Jurkat, Clone E6-1 (cell line): Measurements from ENCODE around the gene RSRC1.
"Not testable (repeated sequence)": the region's sequence is repeated elsewhere in the genome, so short reads cannot be mapped to it uniquely, and the experiment has no call there.

ENCODE experiments used
- DNase-seq: peaks from one replicate; pipeline ENCODE4 v3.0.0-alpha.2; 2011; ENCODE audit warnings: low read depth, low spot score
- H3K4me3 ChIP-seq: 2 replicates; pipeline ENCODE4 v1.5.1; 2011; ENCODE audit warnings: mild to moderate bottlenecking, low read length, control low read depth, moderate library complexity

Gene RSRC1

DNA sequence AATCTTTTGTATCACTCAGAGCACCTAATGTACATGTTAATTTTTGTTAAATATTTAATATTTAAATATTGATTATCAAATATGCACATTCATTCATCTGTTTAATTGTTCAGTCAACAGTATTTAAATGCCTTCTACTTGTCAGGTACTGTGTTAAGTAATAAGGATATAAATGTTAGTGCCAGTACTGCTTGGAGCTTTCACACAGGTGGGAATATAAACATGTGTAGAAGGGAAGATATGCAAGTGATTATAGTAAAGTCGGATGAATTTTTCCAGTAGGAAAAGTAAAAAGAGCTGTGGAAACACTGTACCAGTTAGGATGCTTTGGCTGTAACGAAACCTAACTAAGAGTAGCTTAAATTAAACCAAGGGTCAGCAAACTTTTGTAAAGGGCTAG is 95.4 kb downstream of the RSRC1 start:
- DNase-seq: no peak
- H3K4me3 ChIP-seq: no peak overlapping the region

DNA sequence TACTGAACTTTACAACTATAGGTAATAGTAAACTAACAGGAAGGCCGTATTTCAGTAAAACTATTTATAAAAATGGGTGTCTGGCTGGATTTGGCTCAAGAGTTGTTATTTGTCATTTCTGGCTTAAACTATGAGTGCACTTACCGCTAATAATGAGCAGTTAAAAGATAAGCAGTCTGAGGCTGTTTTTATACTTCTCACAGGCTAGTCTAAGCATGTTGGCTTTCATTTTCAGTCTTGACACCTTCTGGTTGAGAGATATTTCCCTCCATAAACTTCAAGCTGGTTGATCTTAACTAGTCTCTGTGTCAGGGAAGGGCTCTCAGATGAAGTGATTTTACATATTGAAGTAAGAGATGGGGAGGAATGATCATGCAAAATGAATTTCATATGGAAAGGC is 96.1 kb downstream of the RSRC1 start:
- DNase-seq: no peak
- no peak overlapping the region for H3K4me3 ChIP-seq

DNA sequence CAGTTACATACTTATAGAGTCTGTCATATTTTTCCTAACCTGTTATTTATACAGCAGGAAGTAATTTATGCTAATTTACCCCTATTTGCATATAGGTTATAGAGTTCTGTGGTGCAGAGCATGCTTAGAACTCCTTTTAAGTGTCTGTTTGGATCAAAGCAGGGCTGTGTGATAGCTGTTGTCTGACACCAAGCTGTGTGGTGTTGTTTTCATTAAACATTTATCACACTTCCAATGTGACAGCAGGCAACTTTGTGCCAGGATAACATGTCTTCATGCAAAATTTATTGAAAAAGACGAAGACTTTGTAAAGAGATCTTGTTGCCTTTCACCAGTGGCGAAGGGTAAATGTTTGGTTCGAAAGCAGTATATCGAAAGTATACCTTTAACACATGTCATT is 100.2 kb downstream of the RSRC1 start:
- H3K4me3 ChIP-seq: no peak overlapping the region
- DNase-seq: no peak

DNA sequence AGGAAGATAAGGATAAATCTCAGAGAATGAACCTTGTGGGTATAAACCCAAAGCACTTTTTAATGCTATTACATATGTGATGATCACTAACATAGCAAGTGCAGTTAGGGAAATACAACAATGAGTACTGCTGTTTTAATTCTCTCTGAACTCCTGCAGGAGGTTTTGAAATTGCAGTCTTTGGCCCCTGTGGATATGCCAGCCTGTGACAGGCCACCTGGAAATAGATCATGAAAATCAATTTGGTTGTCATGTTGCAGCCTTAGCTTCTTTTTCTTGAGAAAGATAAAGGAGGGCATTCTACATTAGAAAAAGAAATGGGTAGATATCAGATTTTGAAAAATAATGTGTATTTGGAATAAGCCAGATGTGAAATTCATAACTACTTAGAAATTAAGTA is 103.6 kb downstream of the RSRC1 start:
- no peak overlapping the region for H3K4me3 ChIP-seq
- DNase-seq: no peak

DNA sequence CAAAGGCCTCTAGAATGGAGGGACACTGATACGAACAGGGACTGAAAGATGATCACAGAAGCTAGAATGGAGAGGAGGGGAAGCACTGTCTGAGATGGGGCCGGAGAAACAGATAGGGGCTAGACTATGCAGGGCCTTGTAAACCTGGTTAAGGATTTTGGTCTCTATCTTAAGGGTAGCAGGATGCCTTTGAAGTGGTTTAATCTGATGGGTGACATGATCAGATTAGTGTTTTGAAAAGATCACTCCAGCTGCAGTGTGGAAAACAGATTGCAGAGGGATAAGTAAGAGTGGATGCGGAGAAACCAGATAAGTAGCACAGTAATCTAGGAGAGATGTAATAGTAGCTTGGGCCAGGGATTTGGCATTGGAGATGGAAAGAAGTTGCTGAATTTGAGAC is 108.1 kb downstream of the RSRC1 start:
- peak; percentile 14 for DNase-seq
- no peak overlapping the region for H3K4me3 ChIP-seq

DNA sequence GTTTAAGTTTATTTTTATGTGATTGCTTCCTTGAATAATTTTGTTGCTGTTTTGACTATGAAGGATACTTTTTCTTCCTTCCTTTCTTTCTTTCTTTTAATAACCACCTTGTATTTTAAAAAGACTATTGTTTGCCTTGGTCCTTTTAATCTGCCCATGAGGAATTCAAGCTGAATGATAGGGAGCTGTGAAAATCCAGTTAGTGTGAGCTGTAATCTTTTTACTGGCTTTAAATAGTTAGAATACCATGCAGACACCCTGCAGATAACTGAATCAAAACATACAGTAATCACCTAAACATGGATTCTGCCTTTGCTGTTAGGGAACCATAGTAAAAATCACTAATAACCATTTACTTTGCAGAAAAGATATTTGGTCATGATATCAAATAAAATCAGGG is 110.7 kb downstream of the RSRC1 start:
- DNase-seq: no peak
- no peak overlapping the region for H3K4me3 ChIP-seq

DNA sequence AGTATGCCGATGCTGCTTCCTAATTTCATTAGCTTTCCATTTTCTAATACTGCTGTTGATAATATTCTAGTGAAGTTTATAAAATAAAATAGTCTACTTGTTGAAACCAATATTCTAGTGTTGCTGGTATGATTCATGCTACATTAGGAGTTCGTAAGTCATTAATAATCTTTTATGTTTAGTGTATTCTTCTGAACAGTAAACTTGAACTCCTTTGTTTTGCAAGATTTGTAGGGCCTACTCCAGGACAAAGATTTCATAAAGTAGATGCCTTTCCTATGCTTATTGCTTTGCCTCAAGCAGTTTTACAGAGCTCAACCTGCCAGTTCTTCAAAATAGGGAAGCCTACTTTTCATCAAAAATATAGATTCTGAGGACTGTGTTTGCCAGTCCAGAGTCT is 111.5 kb downstream of the RSRC1 start:
- DNase-seq: no peak
- no peak overlapping the region for H3K4me3 ChIP-seq

DNA sequence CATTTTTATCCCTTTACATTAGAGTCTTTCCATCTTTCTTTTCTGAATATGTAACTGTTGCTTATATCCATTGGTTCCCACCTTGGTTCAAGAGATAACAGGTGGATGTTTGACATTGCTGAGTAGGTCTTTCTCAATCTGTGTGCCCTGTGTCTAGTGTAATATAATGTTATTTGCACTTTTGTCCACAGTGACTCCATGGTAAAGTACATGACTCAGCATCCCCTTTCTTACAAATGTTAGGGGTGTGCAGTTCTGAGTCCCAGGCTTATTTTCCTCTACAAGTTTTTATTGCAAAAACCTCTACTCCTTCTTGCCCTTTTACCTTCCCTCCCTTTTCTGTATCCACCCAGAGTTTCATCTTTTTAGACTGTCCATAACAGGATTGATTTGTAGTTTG is 116.5 kb downstream of the RSRC1 start:
- no peak for DNase-seq

DNA sequence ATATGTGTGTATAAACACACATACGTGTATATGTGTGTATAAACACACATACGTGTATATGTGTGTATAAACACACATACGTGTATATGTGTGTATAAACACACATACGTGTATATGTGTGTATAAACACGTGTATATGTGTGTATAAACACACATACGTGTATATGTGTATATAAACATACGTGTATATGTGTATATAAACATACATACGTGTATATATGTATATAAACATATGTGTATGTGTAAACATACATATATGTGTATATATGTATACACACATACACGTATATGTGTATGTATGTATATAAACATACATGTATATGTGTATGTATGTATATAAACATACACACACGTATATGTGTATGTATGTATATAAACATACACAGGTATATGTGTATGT is 119.1 kb downstream of the RSRC1 start:
- not testable (repeated sequence) for DNase-seq, H3K4me3 ChIP-seq

More for the DNA sequence above, 116.5 kb downstream of the RSRC1 start:
- H3K4me3 ChIP-seq: no peak overlapping the region

DNA sequence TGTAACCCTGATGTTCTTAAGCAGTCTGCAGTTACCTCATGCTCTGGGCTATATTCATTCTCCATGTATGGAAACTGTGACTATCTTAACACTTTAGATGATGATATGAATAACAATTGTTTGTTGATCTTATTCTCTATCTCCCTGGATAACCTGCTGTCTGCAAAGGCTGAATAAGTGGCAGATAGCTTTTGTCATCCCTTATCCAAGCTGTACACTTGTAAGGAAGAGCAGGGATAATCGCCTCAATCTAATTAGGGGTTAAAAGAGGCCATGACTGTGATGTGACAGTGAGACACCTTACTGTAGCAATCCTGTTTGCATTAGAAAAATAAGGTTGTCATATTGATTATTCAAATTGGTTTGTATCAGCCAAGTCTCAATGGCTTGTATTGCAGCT is 123.9 kb downstream of the RSRC1 start:
- DNase-seq: no peak
- no peak overlapping the region for H3K4me3 ChIP-seq

DNA sequence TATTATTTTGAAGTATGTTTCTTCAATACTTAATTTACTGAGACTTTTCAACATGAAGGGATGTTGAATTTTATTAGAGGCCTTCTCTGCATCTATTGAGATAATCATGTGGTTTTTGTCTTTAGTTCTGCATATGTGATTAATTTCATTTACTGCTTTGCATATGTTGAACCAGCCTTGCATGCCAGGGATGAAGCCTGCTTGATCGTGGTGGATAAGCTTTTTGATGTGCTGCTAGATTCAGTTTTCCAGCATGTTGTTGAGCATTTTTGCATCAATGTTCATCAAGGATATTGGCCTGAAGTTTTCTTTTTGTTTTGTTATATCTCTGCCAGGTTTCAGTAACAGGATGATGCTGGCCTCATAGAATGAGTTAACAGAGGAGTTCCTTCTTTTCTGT is 134.4 kb downstream of the RSRC1 start:
- no peak for DNase-seq
- no peak overlapping the region for H3K4me3 ChIP-seq

DNA sequence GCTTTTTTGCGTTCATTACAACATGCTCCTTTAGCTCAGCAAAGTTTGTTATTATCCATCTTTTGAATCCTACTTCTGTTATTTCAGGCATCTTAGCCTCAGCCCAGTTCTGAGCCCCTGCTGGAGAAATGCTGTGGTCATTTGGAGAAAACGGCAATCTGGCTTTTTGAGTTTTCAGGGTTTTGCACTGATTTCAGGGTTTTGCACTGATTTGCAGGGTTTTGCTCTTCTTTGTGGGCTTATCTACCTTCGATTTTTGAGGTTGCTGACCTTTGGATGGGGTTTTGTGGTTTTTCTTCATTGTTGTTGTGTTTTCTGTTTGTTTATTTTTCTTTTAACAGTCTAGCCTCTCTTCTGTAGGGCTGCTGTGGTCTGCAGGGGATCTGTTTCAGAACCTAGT is 137.4 kb downstream of the RSRC1 start:
- H3K4me3 ChIP-seq: no peak overlapping the region

DNA sequence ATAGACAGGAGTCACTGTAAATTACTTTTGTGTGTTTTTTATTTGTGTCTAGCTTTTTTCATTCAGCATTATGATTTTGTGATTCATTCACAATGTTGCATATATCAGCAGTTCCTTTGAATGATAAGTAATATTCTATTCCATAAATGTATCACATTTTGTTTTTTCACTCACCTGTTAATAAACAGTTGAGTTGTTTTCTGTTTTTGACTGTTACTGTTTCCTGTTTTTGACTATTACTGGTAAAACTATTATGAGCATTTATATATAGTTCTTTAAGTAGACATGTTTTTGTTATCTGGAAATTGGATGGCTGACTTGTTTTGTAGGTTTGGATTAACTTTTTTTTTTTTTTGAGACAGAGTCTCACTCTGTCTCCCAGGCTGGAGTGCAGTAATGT is 138.4 kb downstream of the RSRC1 start:
- no peak for DNase-seq
- no peak overlapping the region for H3K4me3 ChIP-seq

More for the DNA sequence above, 137.4 kb downstream of the RSRC1 start:
- no peak for DNase-seq

DNA sequence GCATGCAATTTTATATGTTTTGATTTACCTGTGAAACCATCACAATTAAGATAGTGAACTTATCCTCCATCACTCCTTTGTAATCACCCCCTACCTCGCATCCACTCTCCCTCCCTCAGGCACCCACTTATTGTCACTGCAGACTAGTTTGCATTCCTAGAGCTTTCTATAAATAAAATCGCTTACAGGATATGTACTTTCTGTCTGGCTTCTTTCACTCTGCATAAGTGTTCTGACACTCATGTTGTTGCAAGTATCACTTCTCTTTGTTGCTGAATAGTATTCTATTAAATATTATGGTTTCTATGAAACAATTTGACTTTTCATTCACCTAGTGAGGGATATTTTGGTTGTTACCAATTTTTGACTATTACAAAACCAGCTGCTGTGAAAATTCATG is 139.3 kb downstream of the RSRC1 start:
- DNase-seq: no peak

DNA sequence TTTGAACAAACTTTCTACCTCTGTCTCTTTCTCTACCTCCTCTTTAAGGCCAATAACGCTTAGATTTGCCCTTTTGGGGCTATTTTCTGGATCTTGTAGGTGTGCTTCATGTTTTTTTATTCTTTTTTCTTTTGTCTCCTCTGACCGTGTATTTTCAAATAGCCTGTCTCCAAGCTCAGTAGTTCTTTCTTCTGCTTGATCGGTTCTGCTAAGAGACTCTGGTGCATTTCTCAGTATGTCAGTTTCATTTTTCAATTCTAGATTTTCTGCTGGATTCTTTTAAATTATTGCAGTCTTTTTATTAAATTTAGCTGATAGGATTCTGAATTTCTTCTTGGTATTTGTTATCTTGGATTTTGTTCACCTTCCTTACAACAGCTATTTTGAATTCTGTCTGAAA is 148.7 kb downstream of the RSRC1 start:
- no peak overlapping the region for H3K4me3 ChIP-seq
- DNase-seq: no peak

More for the DNA sequence above, 139.3 kb downstream of the RSRC1 start:
- H3K4me3 ChIP-seq: no peak overlapping the region

DNA sequence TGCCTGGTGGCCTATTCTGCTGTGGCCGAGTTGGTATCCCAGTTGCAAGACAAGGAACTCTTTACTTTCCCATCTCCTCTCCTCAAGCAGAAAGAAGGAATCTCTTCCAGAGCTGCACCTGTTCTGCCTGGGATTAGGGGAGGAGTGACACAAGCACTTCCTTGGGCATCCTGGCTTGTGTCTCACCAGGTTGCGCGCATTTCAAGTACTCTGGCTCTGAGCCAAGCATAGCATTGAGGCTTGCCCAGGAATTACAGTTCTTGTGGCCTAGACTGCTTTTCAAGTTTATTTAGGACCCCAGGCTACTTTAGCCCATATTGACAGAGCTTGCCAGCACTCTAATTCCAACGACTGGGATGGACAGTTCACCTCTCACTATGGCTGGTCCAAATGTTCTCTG is 150.5 kb downstream of the RSRC1 start:
- H3K4me3 ChIP-seq: no peak overlapping the region
- no peak for DNase-seq

DNA sequence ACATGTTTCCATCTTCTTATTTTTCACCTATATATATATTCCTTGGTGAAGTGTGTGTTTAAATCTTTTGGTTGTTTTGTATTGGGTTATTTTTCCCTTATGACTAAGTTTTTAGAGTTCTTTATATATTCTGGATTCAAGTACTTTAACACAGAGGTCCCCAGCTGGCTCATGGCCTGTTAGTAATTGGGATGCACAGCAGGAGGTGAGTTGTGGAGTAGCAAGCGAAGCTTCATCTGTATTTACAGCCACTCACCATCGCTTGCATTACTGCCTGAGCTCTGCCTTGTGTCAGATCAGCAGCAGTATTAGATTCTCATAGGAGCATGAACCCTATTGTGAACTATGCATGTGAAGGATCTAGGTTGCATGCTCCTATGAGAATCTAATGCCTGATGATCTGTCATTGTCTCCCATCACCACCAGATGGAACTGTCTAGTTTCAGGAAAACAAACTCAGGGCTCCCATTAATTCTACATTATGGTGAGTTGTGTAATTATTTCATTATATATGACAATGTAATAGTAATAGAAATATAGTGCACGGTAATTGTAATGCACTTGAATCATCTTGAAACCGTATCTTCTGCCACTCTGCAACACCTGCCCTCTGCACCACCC is 151.6 kb downstream of the RSRC1 start:
- DNase-seq: no peak

DNA sequence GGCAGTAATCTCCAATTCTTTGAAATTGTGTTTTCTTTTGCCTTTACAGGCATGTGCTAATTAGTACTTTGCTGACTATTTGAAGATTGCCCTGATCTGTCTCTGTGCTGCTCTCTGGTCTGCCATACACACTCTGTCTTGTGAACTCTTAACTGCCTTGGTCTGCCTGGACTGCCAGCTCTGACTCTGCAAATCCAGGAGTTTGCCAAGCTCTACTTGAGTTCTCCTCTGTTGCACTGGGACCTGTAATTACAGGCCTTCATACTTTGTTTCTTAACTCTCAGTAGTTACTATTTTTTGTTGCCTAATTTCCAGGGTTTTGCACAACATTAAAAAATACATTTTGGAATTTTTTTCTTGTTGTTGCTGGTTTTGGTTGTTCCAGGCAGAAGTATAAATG is 155.0 kb downstream of the RSRC1 start:
- DNase-seq: no peak
- H3K4me3 ChIP-seq: no peak overlapping the region

More for the DNA sequence above, 151.6 kb downstream of the RSRC1 start:
- no peak overlapping the region for H3K4me3 ChIP-seq

DNA sequence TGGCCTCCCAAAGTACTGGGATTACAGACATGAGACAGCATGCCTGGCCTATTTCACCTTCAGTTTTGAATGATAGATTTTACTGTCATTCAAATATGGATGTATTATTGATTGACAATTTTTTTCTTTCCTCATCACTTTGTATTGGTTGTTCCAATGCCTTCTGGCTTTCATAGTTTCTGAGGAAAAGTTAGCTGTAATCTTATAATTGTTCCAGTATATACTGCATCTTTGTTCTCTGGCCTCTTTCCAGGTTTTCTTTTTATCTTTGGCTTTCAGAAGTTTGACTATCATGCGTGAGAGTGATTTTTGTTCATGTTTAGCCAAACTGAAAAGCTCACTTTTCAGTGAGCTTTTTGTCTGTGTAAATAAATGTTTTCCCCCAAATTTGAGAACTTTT is 157.1 kb downstream of the RSRC1 start:
- DNase-seq: no peak
- H3K4me3 ChIP-seq: no peak overlapping the region

DNA sequence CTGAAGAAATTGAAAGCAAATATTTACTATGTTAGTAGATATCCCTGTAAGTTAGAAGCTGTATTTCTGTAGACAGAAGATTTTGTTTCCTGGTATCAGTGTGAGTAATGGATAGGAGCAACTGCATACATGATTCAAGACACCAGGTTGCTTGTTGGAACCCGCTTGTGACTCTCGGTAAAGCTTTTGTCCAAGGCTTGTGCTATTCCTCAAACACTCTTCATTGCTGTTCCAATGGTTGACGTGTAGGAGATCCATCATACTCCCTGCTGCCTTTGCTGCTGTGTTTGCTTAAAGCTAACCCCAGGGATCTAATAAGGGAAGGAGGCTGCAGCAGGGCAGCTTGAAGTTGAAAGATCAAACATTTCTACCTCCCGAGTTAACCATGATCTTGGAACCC is 160.1 kb downstream of the RSRC1 start:
- DNase-seq: no peak
- no peak overlapping the region for H3K4me3 ChIP-seq

DNA sequence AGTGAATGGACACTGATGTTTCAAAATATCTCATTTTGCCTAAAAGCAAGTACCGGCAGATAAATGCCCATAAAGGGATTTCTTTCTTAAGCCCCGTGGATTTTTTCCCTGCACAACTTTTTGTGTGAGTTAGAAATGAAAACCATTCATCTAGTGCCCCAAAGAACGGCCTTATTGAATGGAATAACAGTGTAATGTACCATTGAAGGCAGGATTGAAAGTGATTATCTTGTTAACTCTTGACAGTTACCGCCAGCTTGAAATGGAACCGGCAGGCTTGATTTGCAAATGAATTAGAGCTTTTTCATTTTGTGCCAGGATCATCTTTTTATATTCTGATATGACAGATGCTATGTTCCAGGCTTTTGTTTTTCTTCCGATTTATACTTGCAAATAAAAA is 162.2 kb downstream of the RSRC1 start:
- H3K4me3 ChIP-seq: no peak overlapping the region
- no peak for DNase-seq

DNA sequence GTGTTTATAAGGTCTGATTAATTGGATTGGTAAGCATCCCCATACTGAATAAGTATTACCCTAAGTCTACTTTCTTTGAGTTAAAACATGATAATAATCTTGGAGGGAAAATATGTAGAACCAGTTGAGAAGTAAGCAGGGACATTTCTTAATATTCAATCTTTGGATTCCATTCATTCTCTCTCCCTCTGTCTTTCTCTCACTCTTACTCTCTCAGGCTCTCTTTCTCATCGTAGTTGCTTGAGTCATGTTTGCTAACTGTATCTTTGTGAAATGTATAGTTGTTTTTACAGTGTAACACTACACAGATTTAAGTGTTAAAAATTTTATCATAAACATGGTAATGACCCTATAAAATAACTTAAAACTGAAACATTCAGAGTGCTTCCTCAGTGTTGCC is 163.8 kb downstream of the RSRC1 start:
- H3K4me3 ChIP-seq: no peak overlapping the region
- DNase-seq: no peak
